ENCODE results near the gene MRPS30.
"Not testable (repeated sequence)": the region's sequence is repeated elsewhere in the genome, so short reads cannot be mapped to it uniquely, and the experiment has no call there.

The MRPS30 gene

GRCh38 chr5:44808435-44809214 lies at the start of gene MRPS30:
TSS of gene MRPS30 (plus strand) at chr5:44808947. CDS start at chr5:44808963, 16 bp downstream.
- DNase-seq = peak; percentile 92

- no peak for DNase-seq
Measured at GRCh38 chr5:44769200-44769876, 39.4 kb upstream of the MRPS30 start.

- no peak for DNase-seq
Measured at GRCh38 chr5:44769877-44770209, 38.9 kb upstream of the MRPS30 start.

GRCh38 chr5:44770780-44771717 lies 37.7 kb upstream of the MRPS30 start:
- no peak for DNase-seq

- DNase-seq = not testable (repeated sequence)
Measured at GRCh38 chr5:44772397-44772796, 36.4 kb upstream of the MRPS30 start.

GRCh38 chr5:44774279-44774880 lies 34.4 kb upstream of the MRPS30 start:
- no peak for DNase-seq

- DNase-seq = no peak
Measured at GRCh38 chr5:44779167-44779566, 29.6 kb upstream of the MRPS30 start.

- no peak for DNase-seq
Measured at GRCh38 chr5:44783634-44784315, 25.0 kb upstream of the MRPS30 start.

GRCh38 chr5:44787731-44788130 lies 21.0 kb upstream of the MRPS30 start:
- DNase-seq = no peak

GRCh38 chr5:44789372-44789995 lies 19.3 kb upstream of the MRPS30 start:
- not testable (repeated sequence) for DNase-seq

GRCh38 chr5:44792031-44792673 lies 16.6 kb upstream of the MRPS30 start:
- not testable (repeated sequence) for DNase-seq

- no peak for DNase-seq
Measured at GRCh38 chr5:44794371-44794770, 14.4 kb upstream of the MRPS30 start.

- DNase-seq = no peak
Measured at GRCh38 chr5:44795496-44795895, 13.3 kb upstream of the MRPS30 start.

GRCh38 chr5:44797841-44798240 lies 10.9 kb upstream of the MRPS30 start:
- DNase-seq = no peak

GRCh38 chr5:44801992-44802391 lies 6.8 kb upstream of the MRPS30 start:
- no peak for DNase-seq

GRCh38 chr5:44806608-44807007 lies 2.1 kb upstream of the MRPS30 start:
- DNase-seq = no peak

- no peak for DNase-seq
Measured at GRCh38 chr5:44807269-44807668, 1.5 kb upstream of the MRPS30 start.

GRCh38 chr5:44809215-44809955 lies 638 bp downstream of the MRPS30 start:
- peak; percentile 18 for DNase-seq

GRCh38 chr5:44809956-44810420 lies 1.2 kb downstream of the MRPS30 start:
- no peak for DNase-seq

- DNase-seq = no peak
Measured at GRCh38 chr5:44814761-44815160, 6.0 kb downstream of the MRPS30 start.
